Natural killer cell (primary cell): ENCODE data around the gene SMIM38. TPM values are rescaled to one million over a fixed set of nuclear protein-coding genes. Genes with fewer than 3 reads are reported as not detected.

Source experiments
- ATAC-seq, 3 donors: fragments of 150-1000 bp in 2 of 3; fragments of 200-7000 bp in 1 of 3; cut with Tn5 transposase; 1 replicate in 1 of 3; 2 replicates in 2 of 3; pipeline ENCODE4 v1.10.0; 2021; ENCODE audit warnings: mild to moderate bottlenecking in 2 of 3, moderate library complexity in 2 of 3
- DNase-seq, 2 donors: peaks; one replicate each; pipeline versions ENCODE4 v3.0.0 to v3.0.0-alpha.2; 2013 to 2021; ENCODE audit warnings: mixed read lengths in 1 of 2
- H3K27ac ChIP-seq: one replicate; pipeline ENCODE4 v1.5.1; 2013; ENCODE audit warnings: mild to moderate bottlenecking, low read length
- H3K27me3 ChIP-seq: one replicate; pipeline ENCODE4 v1.6.1; 2013; ENCODE audit warnings: low read length; ENCODE audit not compliant: control insufficient read depth, insufficient read depth
- H3K36me3 ChIP-seq: one replicate; pipeline ENCODE4 v1.6.1; 2013; ENCODE audit warnings: low read length; ENCODE audit not compliant: control insufficient read depth, insufficient read depth
- H3K4me1 ChIP-seq: one replicate; pipeline ENCODE4 v1.6.1; 2013; ENCODE audit warnings: low read length; ENCODE audit not compliant: control insufficient read depth, insufficient read depth
- H3K4me3 ChIP-seq: one replicate; pipeline ENCODE4 v1.5.1; 2013; ENCODE audit warnings: low read length
- H3K9me3 ChIP-seq: one replicate; pipeline ENCODE4 v1.6.1; 2013; ENCODE audit warnings: low read length; ENCODE audit not compliant: control insufficient read depth, insufficient read depth
- H3K27ac Mint-ChIP-seq, 2 donors: one replicate each; pipeline ENCODE4 v1.8.0; 2022; ENCODE audit warnings: mild to moderate bottlenecking in 2 of 2, mixed read lengths in 2 of 2, moderate library complexity in 1 of 2
- H3K27me3 Mint-ChIP-seq, 2 donors: one replicate each; pipeline ENCODE4 v1.8.0; 2022; ENCODE audit warnings: low read depth in 2 of 2, mixed read lengths in 2 of 2
- H3K36me3 Mint-ChIP-seq: one replicate; pipeline ENCODE4 v1.8.0; 2022; ENCODE audit warnings: mixed read lengths
- H3K4me1 Mint-ChIP-seq, 2 donors: one replicate each; pipeline ENCODE4 v1.8.0; 2022; ENCODE audit warnings: mixed read lengths in 2 of 2
- H3K4me3 Mint-ChIP-seq: one replicate; pipeline ENCODE4 v1.8.0; 2022; ENCODE audit warnings: mild to moderate bottlenecking, moderate library complexity, mixed read lengths
- H3K9me3 Mint-ChIP-seq, 2 donors: one replicate each; pipeline ENCODE4 v1.8.0; 2022; ENCODE audit warnings: mixed read lengths in 2 of 2
- whole genome bisulfite sequencing: methylation state at CpG from one replicate; pipeline ENCODE4 v1.1.7; 2013; ENCODE audit warnings: missing lambda C conversion rate; ENCODE audit not compliant: insufficient coverage; 5-methylcytosine and 5-hydroxymethylcytosine counted together
- intact Hi-C: fragments of 100-400 bp; cut with micrococcal nuclease; formaldehyde crosslinking; loops from one replicate; pipeline ENCODE4 v1.14.2; 2022
- total RNA-seq, 4 donors: library from RNA; stranded (reverse); fragments of 120-200 nt in 1 of 4; gene quantifications; one replicate each; pipeline versions ENCODE4 v1.2.3 to v1.2.4, GENCODE V29; 2013 to 2022
- TF ChIP-seq, protein P1 (sequence below): fragments of 200-600 bp; IDR thresholded peaks from one replicate; pipeline ENCODE4 v1.8.0; 2022; ENCODE audit warnings: antibody characterized with exemption

Gene SMIM38
- total RNA-seq, 3 donors from 2014 or later (not counting 1 experiment from before 2014, with no cell fraction given): 0.23 to 0.42 (median 0.40) TPM

GRCh38 chr11:69200331-69201065 is 44.8 kb downstream of the SMIM38 start:
- H3K9me3 Mint-ChIP-seq: no peaks in the 10 kb centered on the region
- Histone ChIP-seq H3K4me3 (no peak overlapping the region), H3K9me3 (no peaks in the 10 kb centered on the region), H3K4me1 (no peaks in the 10 kb centered on the region), H3K27me3 (no peaks in the 10 kb centered on the region), H3K36me3 (no peaks in the 10 kb centered on the region), H3K27ac (no peak overlapping the region)
- no peaks in the 10 kb centered on the region for H3K36me3 Mint-ChIP-seq
- intact Hi-C loops: no loop called here
- H3K4me3 Mint-ChIP-seq: no peak overlapping the region
- no peaks in the 10 kb centered on the region for H3K4me1 Mint-ChIP-seq
- H3K27ac Mint-ChIP-seq: no peak overlapping the region
- DNase-seq (no peak), ATAC-seq (no peak)
- H3K27me3 Mint-ChIP-seq: peaks cover 0 to 12% of the 10 kb centered on the region in 2 donors
- WGBS: 76% methylated on average over 32 of the region's 32 CpGs
- TF ChIP-seq, protein P1, sequence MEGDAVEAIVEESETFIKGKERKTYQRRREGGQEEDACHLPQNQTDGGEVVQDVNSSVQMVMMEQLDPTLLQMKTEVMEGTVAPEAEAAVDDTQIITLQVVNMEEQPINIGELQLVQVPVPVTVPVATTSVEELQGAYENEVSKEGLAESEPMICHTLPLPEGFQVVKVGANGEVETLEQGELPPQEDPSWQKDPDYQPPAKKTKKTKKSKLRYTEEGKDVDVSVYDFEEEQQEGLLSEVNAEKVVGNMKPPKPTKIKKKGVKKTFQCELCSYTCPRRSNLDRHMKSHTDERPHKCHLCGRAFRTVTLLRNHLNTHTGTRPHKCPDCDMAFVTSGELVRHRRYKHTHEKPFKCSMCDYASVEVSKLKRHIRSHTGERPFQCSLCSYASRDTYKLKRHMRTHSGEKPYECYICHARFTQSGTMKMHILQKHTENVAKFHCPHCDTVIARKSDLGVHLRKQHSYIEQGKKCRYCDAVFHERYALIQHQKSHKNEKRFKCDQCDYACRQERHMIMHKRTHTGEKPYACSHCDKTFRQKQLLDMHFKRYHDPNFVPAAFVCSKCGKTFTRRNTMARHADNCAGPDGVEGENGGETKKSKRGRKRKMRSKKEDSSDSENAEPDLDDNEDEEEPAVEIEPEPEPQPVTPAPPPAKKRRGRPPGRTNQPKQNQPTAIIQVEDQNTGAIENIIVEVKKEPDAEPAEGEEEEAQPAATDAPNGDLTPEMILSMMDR: no peak

DNA sequence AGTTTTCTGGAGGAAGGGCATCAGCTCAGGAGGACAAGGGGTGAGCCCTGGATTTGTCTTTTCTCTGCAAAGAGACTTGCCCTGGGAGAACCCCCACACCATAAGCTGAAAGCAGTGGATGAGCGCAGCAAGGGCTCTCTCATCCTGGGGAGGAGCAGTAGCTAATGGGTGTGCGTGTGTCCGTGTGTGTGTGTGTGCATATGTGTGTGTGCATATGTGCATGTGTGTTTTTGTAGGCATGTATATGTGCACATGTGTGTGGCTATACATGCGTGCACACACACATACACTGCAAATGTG is 45.3 kb downstream of the SMIM38 start:
- no peak overlapping the region for H3K4me3 Mint-ChIP-seq
- H3K9me3 ChIP-seq: no peaks in the 10 kb centered on the region
- no peak overlapping the region for H3K27ac ChIP-seq
- DNase-seq: no peak
- H3K4me3 ChIP-seq: no peak overlapping the region
- no peaks in the 10 kb centered on the region for H3K36me3 ChIP-seq
- intact Hi-C loops: no loop called here
- H3K4me1 Mint-ChIP-seq: no peaks in the 10 kb centered on the region
- no peak overlapping the region for H3K27ac Mint-ChIP-seq
- H3K9me3 Mint-ChIP-seq: no peaks in the 10 kb centered on the region
- TF ChIP-seq, protein P1: no peak
- no peaks in the 10 kb centered on the region for H3K36me3 Mint-ChIP-seq
- H3K27me3 Mint-ChIP-seq: peaks cover 0 to 12% of the 10 kb centered on the region in 2 donors
- 98% methylated on average over 4 of the region's 4 CpGs for WGBS
- H3K27me3 ChIP-seq: no peaks in the 10 kb centered on the region
- H3K4me1 ChIP-seq: no peaks in the 10 kb centered on the region
- no peak for ATAC-seq

DNA sequence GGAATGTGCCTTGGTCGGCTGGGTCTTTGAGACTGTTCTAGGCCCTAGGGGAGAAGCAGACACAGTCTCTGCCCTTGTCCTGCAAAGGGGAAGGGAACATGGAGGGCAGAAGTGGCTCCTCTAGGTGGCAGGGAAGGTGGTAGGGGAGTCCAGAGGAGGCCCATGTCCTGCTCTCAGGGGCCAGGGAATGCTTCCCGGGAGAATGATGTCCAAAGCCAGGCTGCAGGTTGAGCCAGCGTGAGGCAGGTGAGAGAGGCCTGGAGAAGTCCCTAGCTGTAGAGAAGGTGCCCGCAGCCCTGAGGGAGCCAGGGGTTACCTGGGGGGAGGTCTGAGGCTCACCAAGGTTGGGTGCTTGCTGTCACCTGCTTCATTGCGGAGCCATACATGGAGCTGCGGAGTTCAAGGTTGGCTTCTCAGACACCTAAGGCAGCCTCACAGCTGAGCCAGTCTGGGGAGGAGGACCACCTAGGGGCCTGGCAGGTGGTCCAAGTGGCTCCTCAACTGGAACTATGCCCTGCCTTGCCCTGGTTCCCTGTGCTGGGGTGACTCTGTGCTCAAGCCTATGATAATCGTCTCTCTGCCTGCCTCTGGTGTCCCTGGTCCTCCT is 46.1 kb downstream of the SMIM38 start:
- Mint-ChIP-seq H3K36me3 (no peaks in the 10 kb centered on the region), H3K27ac (no peak overlapping the region), H3K4me3 (no peak overlapping the region), H3K4me1 (no peaks in the 10 kb centered on the region), H3K27me3 (peaks cover 0 to 13% of the 10 kb centered on the region in 2 donors), H3K9me3 (no peaks in the 10 kb centered on the region)
- Histone ChIP-seq H3K9me3 (no peaks in the 10 kb centered on the region), H3K27me3 (no peaks in the 10 kb centered on the region), H3K4me1 (no peaks in the 10 kb centered on the region), H3K4me3 (no peak overlapping the region), H3K36me3 (no peaks in the 10 kb centered on the region), H3K27ac (no peak overlapping the region)
- intact Hi-C loops: no loop called here
- no peak for DNase-seq
- no peak for ATAC-seq
- 89% methylated on average over 7 of the region's 7 CpGs for WGBS
- TF ChIP-seq, protein P1: no peak
